Measurements from ENCODE around the gene TTC23.

DNA sequence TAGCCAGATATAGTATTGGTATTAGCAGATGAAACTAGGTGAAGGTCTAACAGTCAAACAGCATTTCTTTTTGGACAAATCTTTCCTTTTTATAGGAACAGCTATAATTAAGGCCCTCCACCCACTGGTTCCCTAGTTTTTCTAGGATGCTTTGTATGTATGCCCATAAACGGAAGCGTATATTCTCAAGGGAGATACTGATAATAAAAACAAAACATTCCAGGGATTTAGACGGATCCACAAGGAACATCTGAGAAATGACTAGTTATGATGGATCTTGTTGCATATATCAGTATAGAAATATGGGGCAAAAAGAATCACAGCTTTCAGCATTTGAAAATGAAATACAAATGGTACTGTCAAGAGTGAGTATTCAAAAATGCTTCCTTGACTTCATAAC is 24.4 kb upstream of the TTC23 start:
- TF ChIP-seq, protein P1, sequence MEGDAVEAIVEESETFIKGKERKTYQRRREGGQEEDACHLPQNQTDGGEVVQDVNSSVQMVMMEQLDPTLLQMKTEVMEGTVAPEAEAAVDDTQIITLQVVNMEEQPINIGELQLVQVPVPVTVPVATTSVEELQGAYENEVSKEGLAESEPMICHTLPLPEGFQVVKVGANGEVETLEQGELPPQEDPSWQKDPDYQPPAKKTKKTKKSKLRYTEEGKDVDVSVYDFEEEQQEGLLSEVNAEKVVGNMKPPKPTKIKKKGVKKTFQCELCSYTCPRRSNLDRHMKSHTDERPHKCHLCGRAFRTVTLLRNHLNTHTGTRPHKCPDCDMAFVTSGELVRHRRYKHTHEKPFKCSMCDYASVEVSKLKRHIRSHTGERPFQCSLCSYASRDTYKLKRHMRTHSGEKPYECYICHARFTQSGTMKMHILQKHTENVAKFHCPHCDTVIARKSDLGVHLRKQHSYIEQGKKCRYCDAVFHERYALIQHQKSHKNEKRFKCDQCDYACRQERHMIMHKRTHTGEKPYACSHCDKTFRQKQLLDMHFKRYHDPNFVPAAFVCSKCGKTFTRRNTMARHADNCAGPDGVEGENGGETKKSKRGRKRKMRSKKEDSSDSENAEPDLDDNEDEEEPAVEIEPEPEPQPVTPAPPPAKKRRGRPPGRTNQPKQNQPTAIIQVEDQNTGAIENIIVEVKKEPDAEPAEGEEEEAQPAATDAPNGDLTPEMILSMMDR (optimal IDR thresholded peaks at IDR 0.05 in 1 of 3, IDR thresholded peaks at IDR 0.05 in 1 of 3, conservative IDR thresholded peaks at IDR 0.05 in 1 of 3; ENCODE audit: extremely low read depth in 1 of 3, insufficient read depth in 2 of 3, low read length in 3 of 3), result no peak
- TF ChIP-seq EZH2 (IDR thresholded peaks at IDR 0.05; ENCODE audit: low read length), result no peak
